Measurements from ENCODE around the gene MACROD1. TPM values are rescaled to one million over a fixed set of nuclear protein-coding genes. Genes with fewer than 3 reads are reported as not detected.

Gene MACROD1
- total and polyA plus RNA-seq, 2 donors (not counting 3 experiments of a cell fraction or from before 2014, with no cell fraction given) = 11.0 to 16.2 TPM

GRCh38 chr11:64074239-64074638, 91.7 kb downstream of the MACROD1 start:
- FAIRE-seq (no peak), DNase-seq (ENCODE audit: low read depth, low spot score) (no peak)
- H4K20me1 ChIP-seq (replicated peaks; ENCODE audit: control insufficient read depth, extremely low read depth, insufficient read depth, low read length) = no peaks in the 10 kb centered on the region
- no peaks in the 10 kb centered on the region for H3K9me1 ChIP-seq (replicated peaks; ENCODE audit: control insufficient read depth, extremely low read depth, insufficient read depth, low read length)
- H3K4me2 ChIP-seq (ENCODE audit: insufficient read depth, low read length) = no peak overlapping the region
- TF ChIP-seq GATA2 (IDR thresholded peaks at IDR 0.05; ENCODE audit: insufficient read depth, insufficient read length, low read depth, low read length) (no peak), FOS (IDR thresholded peaks at IDR 0.05; ENCODE audit: borderline replicate concordance, insufficient read depth, low read length) (no peak), EZH2 (IDR thresholded peaks at IDR 0.05; ENCODE audit: borderline replicate concordance, low read depth, low read length, severe bottlenecking) (no peak), MAX (IDR thresholded peaks at IDR 0.05; ENCODE audit: insufficient read depth, insufficient read length) (no peak), MYC (IDR thresholded peaks at IDR 0.05; ENCODE audit: low read depth, low read length) (no peak), CTCF (IDR thresholded peaks at IDR 0.05; ENCODE audit: extremely low read depth in 1 of 2, insufficient read depth in 1 of 2, low read depth in 1 of 2, low read length in 2 of 2) (no peak), POLR2A (IDR thresholded peaks at IDR 0.05; ENCODE audit: low read depth, low read length) (no peak), POLR2AphosphoS5 (IDR thresholded peaks at IDR 0.05; ENCODE audit: insufficient read depth, low read depth, low read length) (no peak), JUN (IDR thresholded peaks at IDR 0.05; ENCODE audit: borderline replicate concordance, insufficient read depth, insufficient read length, low read depth) (no peak)
- no peaks in the 10 kb centered on the region for H3K4me1 ChIP-seq (ENCODE audit: control insufficient read depth, extremely low read depth, insufficient read depth, low read length)
- intact Hi-C loops (cut with micrococcal nuclease) (no loop called here), dilution Hi-C loops (cut with MboI; ENCODE audit: extremely low pct_ligation_motif_present, low sequenced_read_pairs) (no loop called here)
- no peaks in the 10 kb centered on the region for H3K36me3 ChIP-seq (ENCODE audit: control insufficient read depth in 2 of 2, extremely low read depth in 1 of 2, insufficient read depth in 2 of 2, low read length in 2 of 2)
- H3K9ac ChIP-seq (replicated peaks; ENCODE audit: extremely low read depth, insufficient read depth, low read length) = no peak overlapping the region
- H3K27me3 ChIP-seq (ENCODE audit: control insufficient read depth in 2 of 2, insufficient read depth in 2 of 2, low read length in 2 of 2) = no peaks in the 10 kb centered on the region
- POLR2A ChIA-PET = no interaction called here
- no peaks in the 10 kb centered on the region for H3K79me2 ChIP-seq (ENCODE audit: control insufficient read depth, insufficient read depth, low read length)
- CTCF ChIA-PET = interaction anchor here (0.6 to 1.4 kb wide), 2 partner anchors 19 to 157 kb away, joined by 3 to 4 read pairs; partner anchors contain the start of gene RCOR2
- H3K4me3 ChIP-seq (replicated peaks in 1 of 3; ENCODE audit: insufficient read depth in 1 of 3, low read depth in 1 of 3, low read length in 3 of 3) = no peak overlapping the region
- BruUV-seq (replicated peaks) = no TSS peak
- H3K9me3 ChIP-seq (replicated peaks; ENCODE audit: control insufficient read depth, insufficient read depth, low read length) = no peaks in the 10 kb centered on the region
- H2AFZ ChIP-seq (ENCODE audit: low read depth, low read length) = no peak overlapping the region
- H3K27ac ChIP-seq (ENCODE audit: insufficient read depth, low read depth, low read length) = no peak overlapping the region

Measured in endothelial cell of umbilical vein (primary cell).